ENCODE measurements around the gene CILP2. TPM values are rescaled to one million over a fixed set of nuclear protein-coding genes. Genes with fewer than 3 reads are reported as not detected.

The CILP2 gene
- total and polyA plus RNA-seq, 2 experiments from 2014 or later: 4.0 to 21.6 TPM

DNA sequence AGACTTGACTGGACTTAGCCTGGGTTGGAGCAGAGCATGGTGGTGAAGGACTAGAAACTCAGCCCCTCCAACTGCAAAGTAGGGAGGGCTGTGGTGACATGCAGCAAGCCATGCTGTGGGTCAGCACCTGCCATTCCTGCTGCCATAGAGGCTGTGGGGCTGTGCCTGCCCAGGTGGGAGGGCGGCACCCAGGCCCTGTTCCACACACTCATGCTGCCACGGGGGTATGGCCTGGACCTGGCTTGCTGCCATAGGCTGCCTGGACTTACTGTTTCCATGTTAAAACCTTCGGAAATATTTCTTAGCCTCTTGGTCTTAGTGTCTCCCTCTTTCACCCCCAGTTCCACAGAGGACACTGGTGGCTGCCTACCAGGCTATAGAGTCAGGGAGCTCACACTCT, 29.3 kb downstream of the CILP2 start:
- no peak overlapping the region for H2AFZ ChIP-seq
- Mint-ChIP-seq H3K36me3 (ENCODE audit: low read depth) (peaks cover 12% of the 10 kb centered on the region; the same call in 2 of the 3 replicates), H3K27ac (no peak overlapping the region), H3K4me1 (no peaks in the 10 kb centered on the region), H3K27me3 (ENCODE audit: insufficient read depth, low read depth, poor library complexity) (peaks cover 7% of the 10 kb centered on the region), H3K4me3 (no peak overlapping the region), H3K9me3 (no peaks in the 10 kb centered on the region; the same call in 1 of the 3 replicates)
- H4K20me1 ChIP-seq (replicated peaks; ENCODE audit: insufficient read depth): no peaks in the 10 kb centered on the region
- no peak for DNase-seq (ENCODE audit: low spot score)
- no peaks in the 10 kb centered on the region for H3K4me1 ChIP-seq (ENCODE audit: insufficient read depth)
- H3K79me2 ChIP-seq (replicated peaks; ENCODE audit: insufficient read depth): no peaks in the 10 kb centered on the region
- TF ChIP-seq NANOG (IDR thresholded peaks at IDR 0.05; ENCODE audit: borderline replicate concordance): no peak
- no peak for TF ChIP-seq JUNB (IDR thresholded peaks at IDR 0.05; ENCODE audit: unreplicated experiment)
- TF ChIP-seq POLR2AphosphoS5 (IDR thresholded peaks at IDR 0.05; ENCODE audit: low read depth): no peak
- TF ChIP-seq CREB1 (CRISPR knock-in tag; IDR thresholded peaks at IDR 0.05; ENCODE audit: low read depth): no peak
- TF ChIP-seq EZH2phosphoT487 (IDR thresholded peaks at IDR 0.05; ENCODE audit: unreplicated experiment): no peak
- no peak for TF ChIP-seq REST (IDR thresholded peaks at IDR 0.05; ENCODE audit: unreplicated experiment)
- H3K4me2 ChIP-seq: no peak overlapping the region
- no peaks in the 10 kb centered on the region for H3K9me2 ChIP-seq (ENCODE audit: insufficient read depth)
- no peaks in the 10 kb centered on the region for H3K36me3 ChIP-seq (ENCODE audit: insufficient read depth)
- H3F3A ChIP-seq (replicated peaks; ENCODE audit: low read depth): no peaks in the 10 kb centered on the region
- no peak overlapping the region for H3K27ac ChIP-seq (ENCODE audit: low read depth)
- no peak overlapping the region for H3K4me3 ChIP-seq
- ATAC-seq: no peak
- no peaks in the 10 kb centered on the region for H3K27me3 ChIP-seq (ENCODE audit: insufficient read depth)

GRCh38 chr19:19568802-19569756, 31.0 kb downstream of the CILP2 start:
- no peaks in the 10 kb centered on the region for H3F3A ChIP-seq (replicated peaks; ENCODE audit: low read depth)
- no peaks in the 10 kb centered on the region for H3K36me3 ChIP-seq (ENCODE audit: insufficient read depth)
- Mint-ChIP-seq H3K4me3 (no peak overlapping the region), H3K27ac (no peak overlapping the region), H3K36me3 (ENCODE audit: low read depth) (peaks cover 12% of the 10 kb centered on the region; the same call in 2 of the 3 replicates), H3K27me3 (ENCODE audit: insufficient read depth, low read depth, poor library complexity) (peaks cover 7% of the 10 kb centered on the region), H3K4me1 (no peaks in the 10 kb centered on the region), H3K9me3 (no peaks in the 10 kb centered on the region; the same call in 1 of the 3 replicates)
- ATAC-seq (no peak), DNase-seq (ENCODE audit: low spot score) (no peak)
- H4K20me1 ChIP-seq (replicated peaks; ENCODE audit: insufficient read depth): no peaks in the 10 kb centered on the region
- H3K27ac ChIP-seq (ENCODE audit: low read depth): no peak overlapping the region
- H2AFZ ChIP-seq: no peak overlapping the region
- H3K4me2 ChIP-seq: no peak overlapping the region
- H3K9me2 ChIP-seq (ENCODE audit: insufficient read depth): no peaks in the 10 kb centered on the region
- no peak overlapping the region for H3K4me3 ChIP-seq
- H3K4me1 ChIP-seq (ENCODE audit: insufficient read depth): no peaks in the 10 kb centered on the region
- H3K27me3 ChIP-seq (ENCODE audit: insufficient read depth): no peaks in the 10 kb centered on the region
- no peaks in the 10 kb centered on the region for H3K79me2 ChIP-seq (replicated peaks; ENCODE audit: insufficient read depth)
- TF ChIP-seq, protein P1, sequence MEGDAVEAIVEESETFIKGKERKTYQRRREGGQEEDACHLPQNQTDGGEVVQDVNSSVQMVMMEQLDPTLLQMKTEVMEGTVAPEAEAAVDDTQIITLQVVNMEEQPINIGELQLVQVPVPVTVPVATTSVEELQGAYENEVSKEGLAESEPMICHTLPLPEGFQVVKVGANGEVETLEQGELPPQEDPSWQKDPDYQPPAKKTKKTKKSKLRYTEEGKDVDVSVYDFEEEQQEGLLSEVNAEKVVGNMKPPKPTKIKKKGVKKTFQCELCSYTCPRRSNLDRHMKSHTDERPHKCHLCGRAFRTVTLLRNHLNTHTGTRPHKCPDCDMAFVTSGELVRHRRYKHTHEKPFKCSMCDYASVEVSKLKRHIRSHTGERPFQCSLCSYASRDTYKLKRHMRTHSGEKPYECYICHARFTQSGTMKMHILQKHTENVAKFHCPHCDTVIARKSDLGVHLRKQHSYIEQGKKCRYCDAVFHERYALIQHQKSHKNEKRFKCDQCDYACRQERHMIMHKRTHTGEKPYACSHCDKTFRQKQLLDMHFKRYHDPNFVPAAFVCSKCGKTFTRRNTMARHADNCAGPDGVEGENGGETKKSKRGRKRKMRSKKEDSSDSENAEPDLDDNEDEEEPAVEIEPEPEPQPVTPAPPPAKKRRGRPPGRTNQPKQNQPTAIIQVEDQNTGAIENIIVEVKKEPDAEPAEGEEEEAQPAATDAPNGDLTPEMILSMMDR (conservative IDR thresholded peaks at IDR 0.05; ENCODE audit: low read depth in 2 of 2): no peak
- TF ChIP-seq NANOG (IDR thresholded peaks at IDR 0.05; ENCODE audit: borderline replicate concordance): no peak
- TF ChIP-seq ZNF331 (CRISPR knock-in tag; IDR thresholded peaks at IDR 0.05; ENCODE audit: low read depth): no peak
- no peak for TF ChIP-seq EZH2phosphoT487 (IDR thresholded peaks at IDR 0.05; ENCODE audit: unreplicated experiment)
- no peak for TF ChIP-seq POLR2AphosphoS5 (IDR thresholded peaks at IDR 0.05; ENCODE audit: low read depth)
- TF ChIP-seq ZNF114 (CRISPR knock-in tag; IDR thresholded peaks at IDR 0.05): no peak

Measured in GM23338 (cell line).